Measurements from ENCODE around the gene PLCL2.

Gene PLCL2

DNA sequence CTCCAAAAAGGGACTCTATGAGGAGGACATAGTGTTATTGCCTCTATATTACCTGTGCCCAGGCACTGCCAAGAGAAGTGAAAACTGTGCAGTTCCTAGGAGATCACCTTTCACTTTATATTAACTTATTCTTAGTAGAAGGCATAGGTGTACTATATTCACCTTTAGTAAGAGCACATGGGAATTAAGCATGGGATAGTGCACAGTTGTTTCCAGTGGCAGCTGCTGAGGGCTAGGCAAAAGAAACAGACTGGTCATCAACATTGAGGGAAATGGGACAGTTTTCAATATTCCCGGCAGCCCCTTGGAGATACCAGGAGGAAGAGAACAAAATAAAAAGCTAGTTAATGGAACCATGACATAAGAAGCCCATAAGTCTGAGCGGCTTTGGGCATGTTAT is 100.9 kb downstream of the PLCL2 start:
- H3K4me3 ChIP-seq (ENCODE audit: low read length), result no peak overlapping the region
- TF ChIP-seq, protein P1, sequence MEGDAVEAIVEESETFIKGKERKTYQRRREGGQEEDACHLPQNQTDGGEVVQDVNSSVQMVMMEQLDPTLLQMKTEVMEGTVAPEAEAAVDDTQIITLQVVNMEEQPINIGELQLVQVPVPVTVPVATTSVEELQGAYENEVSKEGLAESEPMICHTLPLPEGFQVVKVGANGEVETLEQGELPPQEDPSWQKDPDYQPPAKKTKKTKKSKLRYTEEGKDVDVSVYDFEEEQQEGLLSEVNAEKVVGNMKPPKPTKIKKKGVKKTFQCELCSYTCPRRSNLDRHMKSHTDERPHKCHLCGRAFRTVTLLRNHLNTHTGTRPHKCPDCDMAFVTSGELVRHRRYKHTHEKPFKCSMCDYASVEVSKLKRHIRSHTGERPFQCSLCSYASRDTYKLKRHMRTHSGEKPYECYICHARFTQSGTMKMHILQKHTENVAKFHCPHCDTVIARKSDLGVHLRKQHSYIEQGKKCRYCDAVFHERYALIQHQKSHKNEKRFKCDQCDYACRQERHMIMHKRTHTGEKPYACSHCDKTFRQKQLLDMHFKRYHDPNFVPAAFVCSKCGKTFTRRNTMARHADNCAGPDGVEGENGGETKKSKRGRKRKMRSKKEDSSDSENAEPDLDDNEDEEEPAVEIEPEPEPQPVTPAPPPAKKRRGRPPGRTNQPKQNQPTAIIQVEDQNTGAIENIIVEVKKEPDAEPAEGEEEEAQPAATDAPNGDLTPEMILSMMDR (conservative IDR thresholded peaks at IDR 0.05; ENCODE audit: low read length), result no peak
- DNase-seq (ENCODE audit: low read depth), result no peak

DNA sequence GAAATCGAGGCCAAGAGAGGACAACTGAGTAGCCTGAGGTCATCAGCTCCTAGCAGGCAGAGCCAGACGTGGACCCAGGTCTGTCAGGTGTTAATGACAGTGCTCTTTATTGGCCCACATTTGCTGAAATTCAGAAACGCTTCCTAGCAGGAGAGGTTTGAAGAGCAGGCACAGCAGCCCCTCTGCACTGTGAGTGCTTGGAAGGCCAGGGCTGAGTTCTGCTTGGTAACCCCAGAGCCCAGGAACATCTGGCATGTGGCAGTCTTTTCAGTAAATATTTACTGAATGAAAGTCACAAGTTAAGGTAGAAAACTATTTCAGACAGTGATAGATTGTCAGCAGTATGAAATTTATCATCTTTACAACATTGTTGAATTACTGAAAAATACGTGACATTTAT is 102.4 kb downstream of the PLCL2 start:
- DNase-seq (ENCODE audit: low read depth), result no peak
- TF ChIP-seq, protein P1 (conservative IDR thresholded peaks at IDR 0.05; ENCODE audit: low read length), result no peak
- H3K4me3 ChIP-seq (ENCODE audit: low read length), result no peak overlapping the region

DNA sequence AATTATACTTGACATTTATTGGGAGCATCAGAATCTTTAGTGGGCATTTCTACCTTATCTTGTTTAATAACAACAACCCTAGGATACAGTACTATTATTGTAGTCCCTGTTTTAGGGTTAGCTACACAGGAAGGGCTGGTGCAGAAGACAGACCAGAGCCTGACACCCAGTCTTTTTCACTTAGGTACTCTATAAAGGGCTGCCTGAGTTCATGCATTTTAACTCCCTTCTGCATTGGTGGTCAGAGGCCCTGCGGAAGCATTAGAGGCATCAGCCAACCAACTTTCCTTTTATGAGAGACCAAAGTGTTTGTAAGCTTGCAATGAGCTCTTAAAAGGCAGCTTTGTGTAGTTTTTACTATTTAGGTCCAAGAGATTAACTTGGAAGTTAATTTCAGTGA is 105.4 kb downstream of the PLCL2 start:
- DNase-seq (ENCODE audit: low read depth), result no peak
- TF ChIP-seq, protein P1 (conservative IDR thresholded peaks at IDR 0.05; ENCODE audit: low read length), result no peak
- H3K4me3 ChIP-seq (ENCODE audit: low read length), result no peak overlapping the region

DNA sequence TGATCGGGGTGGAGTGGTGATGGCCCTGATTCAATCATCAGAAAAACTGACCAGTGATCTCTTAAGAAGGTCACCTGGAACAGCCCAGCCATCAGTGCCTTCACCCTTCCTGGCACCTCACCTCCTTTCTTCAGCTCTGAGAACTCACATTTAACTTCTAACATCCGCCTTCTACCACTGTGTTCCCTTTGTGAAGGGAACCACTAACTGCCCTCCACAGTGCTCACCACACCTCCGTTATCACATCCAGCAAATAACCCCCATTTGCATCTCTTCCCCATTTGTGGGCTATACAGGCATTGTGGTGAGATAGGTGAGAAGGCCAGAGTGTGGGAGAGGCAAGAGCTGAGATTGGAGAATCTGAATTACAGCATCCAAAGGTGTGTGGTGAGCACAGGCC is 107.4 kb downstream of the PLCL2 start:
- no peak for DNase-seq (ENCODE audit: low read depth)

DNA sequence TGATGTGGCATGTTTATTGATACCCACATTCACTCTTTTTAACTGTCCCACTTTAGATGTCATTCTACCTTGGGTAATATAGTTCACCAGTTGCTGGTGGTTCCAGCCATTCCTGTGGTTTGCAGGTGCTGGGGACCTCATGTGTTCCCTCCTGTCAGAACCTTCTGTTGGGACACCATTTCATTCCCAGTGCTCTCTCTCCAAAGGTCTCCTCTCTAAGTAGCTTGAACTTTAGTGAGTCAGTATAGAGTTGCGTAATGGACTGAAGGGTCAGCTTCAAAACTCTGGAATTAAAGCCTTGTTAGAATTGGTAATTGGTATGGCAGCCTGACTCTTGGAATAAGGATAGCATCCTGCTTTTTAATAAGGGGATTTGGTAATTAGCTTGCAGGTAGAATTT is 108.5 kb downstream of the PLCL2 start:
- TF ChIP-seq, protein P1 (conservative IDR thresholded peaks at IDR 0.05; ENCODE audit: low read length), result no peak
- peak; percentile 57 for DNase-seq (ENCODE audit: low read depth)
- no peak overlapping the region for H3K4me3 ChIP-seq (ENCODE audit: low read length)

More for the DNA sequence above, 107.4 kb downstream of the PLCL2 start:
- no peak overlapping the region for H3K4me3 ChIP-seq (ENCODE audit: low read length)
- TF ChIP-seq, protein P1 (conservative IDR thresholded peaks at IDR 0.05; ENCODE audit: low read length), result no peak

DNA sequence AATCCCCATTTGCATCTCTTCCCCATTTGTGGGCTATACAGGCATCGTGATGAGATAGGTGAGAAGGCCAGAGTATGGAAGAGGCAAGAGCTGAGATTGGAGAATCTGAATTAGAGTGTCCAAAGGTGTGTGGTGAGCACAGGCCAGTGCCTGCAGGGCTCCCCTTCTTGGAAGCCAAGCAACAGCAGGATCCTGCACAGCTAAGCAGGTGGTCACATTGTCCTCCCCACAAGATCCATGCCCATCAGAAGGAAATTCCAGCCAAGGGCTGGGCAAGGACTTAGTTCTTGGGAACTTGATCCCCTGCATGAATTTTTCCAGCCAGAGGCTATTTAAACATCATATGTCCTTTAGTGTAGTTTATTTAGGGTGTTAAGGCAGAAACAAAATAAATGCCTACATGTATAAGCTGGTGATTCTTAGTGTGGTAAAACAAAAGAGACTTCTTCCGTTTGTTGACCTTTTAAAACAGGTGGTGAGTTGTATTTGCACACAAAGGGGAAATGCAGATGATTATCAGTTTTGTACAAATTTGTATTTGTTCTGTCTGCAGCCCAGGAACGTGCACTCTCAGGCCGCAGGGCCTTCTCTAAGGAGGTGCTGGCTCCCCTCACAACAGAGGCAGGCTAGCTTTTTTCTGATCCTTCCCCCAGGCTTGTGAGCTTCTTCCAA is 110.2 kb downstream of the PLCL2 start:
- TF ChIP-seq, protein P1 (conservative IDR thresholded peaks at IDR 0.05; ENCODE audit: low read length), result no peak
- DNase-seq (ENCODE audit: low read depth), result no peak
- H3K4me3 ChIP-seq (ENCODE audit: low read length), result no peak overlapping the region

DNA sequence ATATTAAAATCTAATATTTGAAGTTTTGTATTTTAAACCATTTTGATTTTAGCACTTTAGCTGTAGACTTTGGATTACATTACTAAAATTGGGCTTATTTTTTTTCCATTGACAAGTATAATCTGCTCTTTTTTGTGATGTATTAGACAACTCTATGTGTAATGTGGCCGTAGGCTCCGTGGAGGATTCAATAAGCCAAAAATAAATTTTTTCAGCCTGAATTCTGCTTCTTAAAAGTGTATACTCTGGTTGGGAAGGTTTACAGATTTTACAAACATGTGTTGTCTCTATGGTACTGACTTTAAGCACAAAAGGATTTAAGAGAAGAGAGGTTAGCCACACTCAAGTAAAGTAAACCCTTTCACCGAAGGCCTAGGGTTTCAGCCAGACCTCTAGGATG is 110.8 kb downstream of the PLCL2 start:
- TF ChIP-seq, protein P1 (conservative IDR thresholded peaks at IDR 0.05; ENCODE audit: low read length), result no peak
- no peak for DNase-seq (ENCODE audit: low read depth)
- H3K4me3 ChIP-seq (ENCODE audit: low read length), result no peak overlapping the region

All from AG10803 (cell line).